ENCODE data around the gene DIS3L2.
"Not testable (repeated sequence)": the region's sequence is repeated elsewhere in the genome, so short reads cannot be mapped to it uniquely, and the experiment has no call there.

The DIS3L2 gene

GRCh38 chr2:232328516-232329460, 367.3 kb downstream of the DIS3L2 start:
- no peak for DNase-seq (ENCODE audit: low read depth in 1 of 2, low spot score in 1 of 2)

- no peak for DNase-seq (ENCODE audit: low read depth in 1 of 2, low spot score in 1 of 2)
Observed at GRCh38 chr2:232329716-232330067, 368.2 kb downstream of the DIS3L2 start.

- no peak for DNase-seq (ENCODE audit: low read depth in 1 of 2, low spot score in 1 of 2)
Observed at GRCh38 chr2:232330068-232330999, 368.8 kb downstream of the DIS3L2 start.

- DNase-seq (ENCODE audit: low read depth in 1 of 2, low spot score in 1 of 2): not testable (repeated sequence)
Observed at GRCh38 chr2:232331061-232331460, 369.5 kb downstream of the DIS3L2 start.

GRCh38 chr2:232331641-232332040, 370.1 kb downstream of the DIS3L2 start:
- not testable (repeated sequence) for DNase-seq (ENCODE audit: low read depth in 1 of 2, low spot score in 1 of 2)

- not testable (repeated sequence) for DNase-seq (ENCODE audit: low read depth in 1 of 2, low spot score in 1 of 2)
Observed at GRCh38 chr2:232332244-232332939, 370.9 kb downstream of the DIS3L2 start.

- no peak for DNase-seq (ENCODE audit: low read depth in 1 of 2, low spot score in 1 of 2)
Observed at GRCh38 chr2:232332940-232333259, 371.4 kb downstream of the DIS3L2 start.

GRCh38 chr2:232333361-232334135, 372.0 kb downstream of the DIS3L2 start:
- no peak for DNase-seq (ENCODE audit: low read depth in 1 of 2, low spot score in 1 of 2)

GRCh38 chr2:232334136-232334884, 372.8 kb downstream of the DIS3L2 start:
- not testable (repeated sequence) for DNase-seq (ENCODE audit: low read depth in 1 of 2, low spot score in 1 of 2)

GRCh38 chr2:232334885-232335205, 373.3 kb downstream of the DIS3L2 start:
- not testable (repeated sequence) for DNase-seq (ENCODE audit: low read depth in 1 of 2, low spot score in 1 of 2)

GRCh38 chr2:232335206-232335858, 373.8 kb downstream of the DIS3L2 start:
- DNase-seq (ENCODE audit: low read depth in 1 of 2, low spot score in 1 of 2): not testable (repeated sequence)

GRCh38 chr2:232335859-232336215, 374.3 kb downstream of the DIS3L2 start:
- DNase-seq (ENCODE audit: low read depth in 1 of 2, low spot score in 1 of 2): no peak

- DNase-seq (ENCODE audit: low read depth in 1 of 2, low spot score in 1 of 2): no peak
Observed at GRCh38 chr2:232336241-232336736, 374.8 kb downstream of the DIS3L2 start.

GRCh38 chr2:232336981-232337720, 375.6 kb downstream of the DIS3L2 start:
- no peak for DNase-seq (ENCODE audit: low read depth in 1 of 2, low spot score in 1 of 2)

GRCh38 chr2:232338094-232338758, 376.7 kb downstream of the DIS3L2 start:
- DNase-seq (ENCODE audit: low read depth in 1 of 2, low spot score in 1 of 2): not testable (repeated sequence)

- DNase-seq (ENCODE audit: low read depth in 1 of 2, low spot score in 1 of 2): no peak
Observed at GRCh38 chr2:232338759-232339106, 377.2 kb downstream of the DIS3L2 start.

- DNase-seq (ENCODE audit: low read depth in 1 of 2, low spot score in 1 of 2): no peak
Observed at GRCh38 chr2:232339121-232340081, 377.9 kb downstream of the DIS3L2 start.

Data from stimulated activated CD4-positive, alpha-beta T cell treated with anti-CD3 and anti-CD28 coated beads, Interleukin-15, amount 100 ng/mL, for 1 hour (primary cell).